IMR-90 (cell line): ENCODE data around the gene IL1B. TPM values are rescaled to one million over a fixed set of nuclear protein-coding genes. Genes with fewer than 3 reads are reported as not detected.

Experiments used
- ATAC-seq: fragments of 200-7000 bp; cut with Tn5 transposase; 2 replicates; pipeline ENCODE4 v1.9.1; 2020; ENCODE audit warnings: low read depth, mild to moderate bottlenecking, moderate library complexity
- BruUV-seq: library from RNA; stranded (reverse); fragments of 400-500 nt; replicated peaks from 2 replicates; lab custom pipeline; 2021; lab: Mats Ljungman, UMichigan
- CTCF ChIA-PET: fragments of 300-600 bp; formaldehyde crosslinking; extraction: SDS; loops from one replicate; lab custom pipeline; 2021; ENCODE audit warnings: antibody characterized with exemption; lab: Yijun Ruan, JAX
- POLR2A ChIA-PET: fragments of 300-600 bp; sonication (Branson Sonifier 250); formaldehyde crosslinking; loops from one replicate; lab custom pipeline; 2022; ENCODE audit warnings: antibody characterized with exemption; ENCODE audit not compliant: unreplicated experiment; lab: Charles Lee
- DNase-seq: peaks from one replicate; pipeline ENCODE4 v3.0.0; 2013
- H2AFZ ChIP-seq: replicated peaks from 2 replicates; pipeline ENCODE3; 2013; ENCODE audit warnings: low read length, mild to moderate bottlenecking; ENCODE audit not compliant: poor library complexity
- H2AK5ac ChIP-seq: 2 replicates; pipeline ENCODE4 v1.6.1; 2013; ENCODE audit warnings: low read depth, low read length, inconsistent platforms
- H2AK9ac ChIP-seq: replicated peaks from 2 replicates; pipeline ENCODE3; 2013; ENCODE audit warnings: mild to moderate bottlenecking, low read depth, low read length, moderate library complexity; ENCODE audit not compliant: poor library complexity
- H2BK120ac ChIP-seq: 2 replicates; pipeline ENCODE4 v1.6.1; 2013; ENCODE audit warnings: low read depth, low read length, inconsistent platforms
- H2BK15ac ChIP-seq: 3 replicates; pipeline ENCODE4 v1.6.1; 2013; ENCODE audit warnings: low read depth, low read length, inconsistent platforms
- H2BK20ac ChIP-seq: 2 replicates; pipeline ENCODE4 v1.6.1; 2013; ENCODE audit warnings: low read depth, mild to moderate bottlenecking, inconsistent platforms, low read length, moderate library complexity
- H2BK5ac ChIP-seq: 2 replicates; pipeline ENCODE4 v1.6.1; 2013; ENCODE audit warnings: mild to moderate bottlenecking, low read depth, low read length, inconsistent platforms; ENCODE audit not compliant: poor library complexity, severe bottlenecking
- H3K14ac ChIP-seq: replicated peaks from 2 replicates; pipeline ENCODE4 v1.6.1; 2013; ENCODE audit warnings: low read depth, low read length, inconsistent platforms
- H3K18ac ChIP-seq: 2 replicates; pipeline ENCODE4 v1.6.1; 2013; ENCODE audit warnings: low read depth, low read length, control low read depth
- H3K23ac ChIP-seq: 2 replicates; pipeline ENCODE4 v1.6.1; 2013; ENCODE audit warnings: low read depth, low read length, inconsistent platforms
- H3K27ac ChIP-seq: 2 replicates; pipeline ENCODE4 v1.5.1; 2013; ENCODE audit warnings: mild to moderate bottlenecking, control low read depth, low read length; ENCODE audit not compliant: insufficient read depth
- H3K27me3 ChIP-seq: 2 replicates; pipeline ENCODE4 v1.6.1; 2013; ENCODE audit warnings: low read length; ENCODE audit not compliant: control insufficient read depth, insufficient read depth
- H3K36me3 ChIP-seq: 2 replicates; pipeline ENCODE4 v1.6.1; 2013; ENCODE audit warnings: low read length, mixed read lengths; ENCODE audit not compliant: control insufficient read depth, insufficient read depth
- H3K4ac ChIP-seq: 2 replicates; pipeline ENCODE4 v1.6.1; 2013; ENCODE audit warnings: low read depth, low read length, inconsistent platforms
- H3K4me1 ChIP-seq: 2 replicates; pipeline ENCODE4 v1.6.1; 2013; ENCODE audit warnings: low read length, mixed read lengths; ENCODE audit not compliant: control insufficient read depth, insufficient read depth
- H3K4me2 ChIP-seq: 2 replicates; pipeline ENCODE4 v1.6.1; 2013; ENCODE audit warnings: low read depth, mild to moderate bottlenecking, control low read depth, low read length, moderate library complexity
- H3K4me3 ChIP-seq: 2 replicates; pipeline ENCODE4 v1.5.1; 2013; ENCODE audit warnings: low read depth, mild to moderate bottlenecking, control low read depth, low read length, moderate library complexity; ENCODE audit not compliant: insufficient read depth
- H3K56ac ChIP-seq: 2 replicates; pipeline ENCODE4 v1.6.1; 2013; ENCODE audit warnings: low read length, inconsistent platforms; ENCODE audit not compliant: insufficient read depth; ENCODE audit errors: extremely low read depth
- H3K79me1 ChIP-seq, 2 experiments: 2 replicates each; pipeline ENCODE4 v1.6.1; 2013; ENCODE audit warnings: low read length in 2 of 2, inconsistent platforms in 1 of 2, low read depth in 1 of 2
- H3K9ac ChIP-seq: 2 replicates; pipeline ENCODE4 v1.6.1; 2013; ENCODE audit warnings: low read depth, low read length, control low read depth
- H3K9me1 ChIP-seq: 2 replicates; pipeline ENCODE4 v1.6.1; 2013; ENCODE audit warnings: low read length, inconsistent platforms; ENCODE audit not compliant: insufficient read depth
- H3K9me3 ChIP-seq: 2 replicates; pipeline ENCODE4 v1.6.1; 2013; ENCODE audit warnings: low read length; ENCODE audit not compliant: control insufficient read depth, insufficient read depth
- H4K20me1 ChIP-seq: 2 replicates; pipeline ENCODE4 v1.6.1; 2013; ENCODE audit warnings: low read length, inconsistent platforms; ENCODE audit not compliant: insufficient read depth
- H4K5ac ChIP-seq: 2 replicates; pipeline ENCODE4 v1.6.1; 2013; ENCODE audit warnings: mild to moderate bottlenecking, low read depth, low read length, control low read depth
- H4K8ac ChIP-seq, 2 experiments: 2 replicates each; pipeline ENCODE4 v1.6.1; 2013; ENCODE audit warnings: low read depth in 2 of 2, low read length in 2 of 2, control low read depth in 1 of 2, inconsistent platforms in 1 of 2
- H4K91ac ChIP-seq: 2 replicates; pipeline ENCODE4 v1.6.1; 2013; ENCODE audit warnings: low read depth, low read length, inconsistent platforms; ENCODE audit not compliant: insufficient read depth
- CEBPB ChIP-seq: IDR thresholded peaks from 2 replicates; pipeline ENCODE4 v1.6.1; 2012; ENCODE audit warnings: low read depth, low read length, improper control_type of control experiment
- CTCF ChIP-seq: conservative IDR thresholded peaks from 2 replicates; pipeline ENCODE4 v1.5.1; 2012; ENCODE audit warnings: mild to moderate bottlenecking, low read depth, low read length, improper control_type of control experiment
- FOS ChIP-seq: fragments of 150-350 bp; IDR thresholded peaks from 2 replicates; pipeline ENCODE4 v1.6.1; 2016; ENCODE audit warnings: low read depth, low read length
- MAZ ChIP-seq: IDR thresholded peaks from 2 replicates; pipeline ENCODE4 v1.6.1; 2012; ENCODE audit warnings: low read depth, mild to moderate bottlenecking, low read length, improper control_type of control experiment, moderate library complexity, borderline replicate concordance
- USF2 ChIP-seq: fragments of 150-350 bp; IDR thresholded peaks from 2 replicates; pipeline ENCODE4 v1.6.1; 2017; ENCODE audit warnings: mild to moderate bottlenecking, antibody characterized with exemption, low read length, low read depth
- WGBS, 2 experiments: methylation state at CpG; one replicate each; pipeline versions ENCODE4 v1.1.5 to v1.1.7; 2013; ENCODE audit warnings: missing lambda C conversion rate in 2 of 2; ENCODE audit not compliant: insufficient read length in 1 of 2; ENCODE audit errors: extremely low coverage in 2 of 2; 5-methylcytosine and 5-hydroxymethylcytosine counted together
- dilution Hi-C: fragments of 300-500 bp; cut with HindIII; formaldehyde crosslinking; loops from one replicate; pipeline ENCODE4 v1.14.3; 2018; ENCODE audit warnings: low sequenced_read_pairs; ENCODE audit not compliant: unreplicated experiment
- in situ Hi-C: fragments of 300-500 bp; cut with MboI; formaldehyde crosslinking; loops from 3 replicates; pipeline ENCODE4 v1.14.3; 2019; ENCODE audit warnings: low sequenced_read_pairs, inconsistent platforms, mixed read lengths
- intact Hi-C: fragments of 100-400 bp; cut with micrococcal nuclease; formaldehyde crosslinking; loops from 2 replicates; pipeline ENCODE4 v1.10.0; 2022
- polyA plus RNA-seq, 3 experiments: library from polyadenylated mRNA; depleted of rRNA; stranded (reverse); fragments of >200 nt; gene quantifications; 2 replicates each; pipeline ENCODE4 v1.2.3, GENCODE V29; 2012; ENCODE audit warnings: low replicate concordance in 1 of 3
- total RNA-seq: library from RNA; depleted of rRNA; stranded (reverse); fragments of >200 nt; gene quantifications from 2 replicates; pipeline ENCODE4 v1.2.3, GENCODE V29; 2012

The IL1B gene
- total and polyA plus RNA-seq, 2 of the 4 experiments (the other 2 are of a cell fraction), result 3.0 to 4.4 TPM

GRCh38 chr2:112791019-112791418 lies 45.6 kb downstream of the IL1B start:
- H4K20me1 ChIP-seq, result no peaks in the 10 kb centered on the region
- H3K18ac ChIP-seq, result no peak overlapping the region
- 0 out of 4 replicates have a peak, but pooled peaks cover 0 to 3% of the 10 kb centered on the region in 2 experiments for H3K79me1 ChIP-seq
- H3K9me1 ChIP-seq, result peaks cover 8% of the 10 kb centered on the region
- WGBS, 2 experiments, result 83% methylated on average over 1 of the region's 3 CpGs; no CpG with 5 or more reads in 1 of the 2 experiments
- no peak overlapping the region for H3K14ac ChIP-seq
- H2AFZ ChIP-seq, result no peak overlapping the region
- no TSS peak for BruUV-seq
- no peak overlapping the region; the same call in 1 of the 2 replicates for H2AK5ac ChIP-seq
- no peak overlapping the region for H3K56ac ChIP-seq
- ChIA-PET POLR2A (no interaction called here), CTCF (no interaction called here)
- no peak for DNase-seq
- dilution Hi-C loops, result no loop called here
- H3K9me3 ChIP-seq, result peaks cover 6% of the 10 kb centered on the region
- no peak overlapping the region for H2BK120ac ChIP-seq
- intact Hi-C loops, result no loop called here
- no peak overlapping the region for H2BK20ac ChIP-seq
- H4K8ac ChIP-seq, result no peak overlapping the region
- H2AK9ac ChIP-seq, result no peak overlapping the region
- H3K27me3 ChIP-seq, result no peaks in the 10 kb centered on the region
- no peak overlapping the region for H2BK15ac ChIP-seq
- no peak overlapping the region for H4K91ac ChIP-seq
- no peak overlapping the region for H2BK5ac ChIP-seq
- no peaks in the 10 kb centered on the region for H3K36me3 ChIP-seq
- no peak overlapping the region for H3K23ac ChIP-seq
- no peak overlapping the region for H3K4me2 ChIP-seq
- no peak overlapping the region for H4K5ac ChIP-seq
- no peak overlapping the region for H3K27ac ChIP-seq
- no peak overlapping the region for H3K9ac ChIP-seq
- H3K4me3 ChIP-seq, result no peak overlapping the region
- TF ChIP-seq MAZ (no peak), CEBPB (no peak), CTCF (no peak), FOS (no peak), USF2 (no peak)
- H3K4ac ChIP-seq, result no peak overlapping the region
- in situ Hi-C loops, result no loop called here
- no peak for ATAC-seq
- peaks cover 5% of the 10 kb centered on the region; the same call in 1 of the 2 replicates for H3K4me1 ChIP-seq
